B cell (primary cell): ENCODE measurements around the gene TIMM10. TPM values are rescaled to one million over a fixed set of nuclear protein-coding genes. Genes with fewer than 3 reads are reported as not detected.

Experiments used
- ATAC-seq: fragments of 200-7000 bp; cut with Tn5 transposase; one replicate; pipeline ENCODE4 v1.10.0; 2021; ENCODE audit warnings: low read depth, mild to moderate bottlenecking, moderate number of reproducible peaks, moderate library complexity
- CTCF ChIA-PET: fragments of 350-600 bp; sonication (Branson Sonifier 250); formaldehyde crosslinking; loops from one replicate; lab custom pipeline; 2021; ENCODE audit warnings: antibody characterized with exemption, inconsistent platforms; lab: Charles Lee
- POLR2A ChIA-PET: fragments of 350-600 bp; sonication (Branson Sonifier 250); formaldehyde crosslinking; loops from one replicate; lab custom pipeline; 2021; ENCODE audit warnings: antibody characterized with exemption; lab: Charles Lee
- DNase-seq: peaks from one replicate; pipeline ENCODE4 v3.0.0; 2013
- H2AFZ ChIP-seq: 2 replicates; pipeline ENCODE4 v1.6.1; 2012; ENCODE audit warnings: mild to moderate bottlenecking, low read depth, low read length; ENCODE audit not compliant: insufficient read depth, poor library complexity, severe bottlenecking
- H3K27ac ChIP-seq, 2 donors: 1 replicate in 1 of 2; 2 replicates in 1 of 2; pipeline ENCODE4 v1.5.1; 2012 to 2013; ENCODE audit warnings: low read length in 2 of 2, mild to moderate bottlenecking in 2 of 2, moderate library complexity in 1 of 2
- H3K27me3 ChIP-seq, 4 experiments: fragments of 200-600 bp in 1 of 4; sonication (generic) in 1 of 4; replicated peaks in 1 of 4; 1 replicate in 2 of 4; 2 replicates in 2 of 4; pipeline versions ENCODE4 v1.6.1 to v1.7.0; 2013 to 2016; ENCODE audit warnings: low read length in 3 of 4, mild to moderate bottlenecking in 2 of 4, mixed read lengths in 1 of 4, moderate library complexity in 1 of 4; ENCODE audit not compliant: insufficient read depth in 4 of 4, control insufficient read depth in 3 of 4; ENCODE audit errors: control extremely low read depth in 1 of 4
- H3K36me3 ChIP-seq, 2 experiments: replicated peaks in 1 of 2; 1 replicate in 1 of 2; 2 replicates in 1 of 2; pipeline versions ENCODE4 v1.6.1 to v1.7.1; 2013; ENCODE audit warnings: low read length in 1 of 2; ENCODE audit not compliant: insufficient read depth in 2 of 2, control insufficient read depth in 1 of 2; ENCODE audit errors: control extremely low read depth in 1 of 2, extremely low read depth in 1 of 2
- H3K4me1 ChIP-seq, 2 donors: fragments of 200-600 bp in 1 of 2; sonication (generic) in 1 of 2; 1 replicate in 1 of 2; 2 replicates in 1 of 2; pipeline versions ENCODE4 v1.5.1 to v1.6.1; 2013 to 2017; ENCODE audit warnings: low read length in 2 of 2; ENCODE audit not compliant: control insufficient read depth in 2 of 2, insufficient read depth in 2 of 2
- H3K4me2 ChIP-seq: replicated peaks from 2 replicates; pipeline ENCODE3; 2012; ENCODE audit warnings: mild to moderate bottlenecking, low read depth, low read length; ENCODE audit not compliant: poor library complexity, severe bottlenecking
- H3K4me3 ChIP-seq, 5 experiments: fragments of 200-600 bp in 1 of 5; sonication (generic) in 1 of 5; 1 replicate in 3 of 5; 2 replicates in 2 of 5; pipeline versions ENCODE4 v1.5.1 to v1.7.0; 2011 to 2016; ENCODE audit warnings: low read length in 4 of 5, mild to moderate bottlenecking in 4 of 5, low read depth in 2 of 5, control low read depth in 1 of 5, moderate library complexity in 1 of 5; ENCODE audit not compliant: insufficient read depth in 1 of 5; ENCODE audit errors: control extremely low read depth in 1 of 5, extremely low read depth in 1 of 5
- H3K79me2 ChIP-seq: fragments of 200-600 bp; sonication (generic); one replicate; pipeline ENCODE4 v1.6.0; 2016; ENCODE audit warnings: low read length; ENCODE audit not compliant: control insufficient read depth, insufficient read depth
- H3K9ac ChIP-seq: fragments of 200-600 bp; sonication (generic); 2 replicates; pipeline ENCODE4 v1.6.1; 2017; ENCODE audit warnings: mild to moderate bottlenecking, low read length, moderate library complexity
- H3K9me3 ChIP-seq, 3 donors: one replicate each; pipeline versions ENCODE4 v1.6.1 to v1.7.1; 2013; ENCODE audit warnings: low read length in 2 of 3; ENCODE audit not compliant: control insufficient read depth in 2 of 3, insufficient read depth in 1 of 3; ENCODE audit errors: control extremely low read depth in 1 of 3
- H4K20me1 ChIP-seq: 2 replicates; pipeline ENCODE4 v1.6.0; 2012; ENCODE audit warnings: mild to moderate bottlenecking, low read length; ENCODE audit not compliant: insufficient read depth, control insufficient read depth, poor library complexity, severe bottlenecking
- H3K27ac Mint-ChIP-seq: one replicate; pipeline ENCODE4 v1.8.0; 2021; ENCODE audit warnings: mixed read lengths
- H3K27me3 Mint-ChIP-seq: one replicate; pipeline ENCODE4 v1.8.0; 2021; ENCODE audit warnings: mixed read lengths
- H3K4me1 Mint-ChIP-seq: one replicate; pipeline ENCODE4 v1.8.0; 2021; ENCODE audit warnings: mixed read lengths
- H3K4me3 Mint-ChIP-seq: one replicate; pipeline ENCODE4 v1.8.0; 2021; ENCODE audit warnings: mixed read lengths
- H3K9me3 Mint-ChIP-seq: one replicate; pipeline ENCODE4 v1.8.0; 2022; ENCODE audit warnings: mixed read lengths; ENCODE audit not compliant: insufficient read depth
- EZH2 ChIP-seq: IDR thresholded peaks from 2 replicates; pipeline ENCODE4 v1.6.1; 2012; ENCODE audit warnings: borderline replicate concordance, low read depth, mild to moderate bottlenecking, moderate library complexity, low read length; ENCODE audit not compliant: insufficient read depth, poor library complexity, severe bottlenecking
- WGBS: methylation state at CpG from one replicate; pipeline ENCODE4 v1.1.5; 2013; ENCODE audit warnings: missing lambda C conversion rate; ENCODE audit not compliant: insufficient coverage; 5-methylcytosine and 5-hydroxymethylcytosine counted together
- intact Hi-C: fragments of 100-400 bp; cut with micrococcal nuclease; formaldehyde crosslinking; loops from one replicate; pipeline ENCODE4 v1.10.0; 2022
- polyA plus RNA-seq: library from polyadenylated mRNA; depleted of rRNA; stranded (reverse); fragments of >200 nt; gene quantifications from 2 replicates; pipeline ENCODE4 v1.2.3, GENCODE V29; 2012
- total RNA-seq, 2 donors: library from RNA; stranded (reverse); fragments of 120-200 nt in 1 of 2; gene quantifications; 1 replicate in 1 of 2; 2 replicates in 1 of 2; pipeline versions ENCODE4 v1.2.3 to v1.2.4, GENCODE V29; 2013 to 2022
- TF ChIP-seq, protein P1 (sequence below): fragments of 200-600 bp; IDR thresholded peaks from one replicate; pipeline ENCODE4 v1.8.0; 2022; ENCODE audit warnings: antibody characterized with exemption, mild to moderate bottlenecking

TIMM10 gene
- total and polyA plus RNA-seq, 2 donors (not counting 1 experiment from before 2014, with no cell fraction given): 36.5 to 39.6 TPM

DNA sequence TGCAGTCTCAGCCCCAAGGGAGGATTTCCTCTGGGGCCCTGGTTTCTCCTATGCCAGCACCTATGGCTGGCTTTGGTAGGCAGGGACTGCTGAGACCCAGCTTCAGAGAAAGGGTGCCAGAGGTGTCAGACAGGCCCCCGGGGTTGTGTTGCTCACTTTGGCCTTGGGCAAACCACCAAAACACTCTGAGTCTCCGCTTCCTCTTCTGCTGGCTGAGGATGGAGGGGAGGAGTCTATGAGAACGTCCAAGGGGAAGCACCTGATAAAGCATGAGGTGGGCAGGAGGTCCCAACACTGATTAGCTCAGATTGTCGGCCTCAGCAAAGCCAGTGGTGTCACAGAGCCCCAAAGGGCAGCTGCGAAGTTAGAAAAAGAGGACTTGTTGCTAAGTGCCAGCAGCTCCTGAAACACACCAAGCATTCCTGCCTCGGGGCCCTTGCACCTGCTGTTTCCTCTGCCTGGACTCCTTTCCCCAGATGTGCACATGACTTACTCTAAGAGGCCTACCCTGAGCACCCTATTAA, 17.4 kb upstream of the TIMM10 start:
- H3K9me3 ChIP-seq: no peaks in the 10 kb centered on the region
- ChIA-PET CTCF (interaction anchor here (0.7 to 2.5 kb wide), 8 partner anchors 16 to 212 kb away, joined by 3 to 16 read pairs (median 6); partner anchors contain the start of genes SSRP1 and UBE2L6), POLR2A (interaction anchor here (1.0 to 1.5 kb wide), 2 partner anchors 15 to 20 kb away, joined by 5 to 6 read pairs; partner anchors contain the start of gene UBE2L6)
- H3K4me1 ChIP-seq: peaks cover 11 to 16% of the 10 kb centered on the region in 2 donors
- H4K20me1 ChIP-seq: no peaks in the 10 kb centered on the region
- H3K79me2 ChIP-seq: no peaks in the 10 kb centered on the region
- no peak overlapping the region for H3K4me3 Mint-ChIP-seq
- H3K27ac ChIP-seq: peak overlapping the region; percentile 62 to 83
- H3K36me3 ChIP-seq: peaks cover 0 to 34% of the 10 kb centered on the region in 2 experiments
- no peak overlapping the region for H3K4me3 ChIP-seq
- H3K9me3 Mint-ChIP-seq: no peaks in the 10 kb centered on the region
- intact Hi-C loops: loop anchor here (1.0 kb wide), 1 partner anchor 18 kb away; no protein-coding TSS in a partner anchor
- 25% methylated on average over 4 of the region's 6 CpGs for WGBS
- peak overlapping the region; percentile 27 for H2AFZ ChIP-seq
- TF ChIP-seq EZH2: no peak
- TF ChIP-seq, protein P1, sequence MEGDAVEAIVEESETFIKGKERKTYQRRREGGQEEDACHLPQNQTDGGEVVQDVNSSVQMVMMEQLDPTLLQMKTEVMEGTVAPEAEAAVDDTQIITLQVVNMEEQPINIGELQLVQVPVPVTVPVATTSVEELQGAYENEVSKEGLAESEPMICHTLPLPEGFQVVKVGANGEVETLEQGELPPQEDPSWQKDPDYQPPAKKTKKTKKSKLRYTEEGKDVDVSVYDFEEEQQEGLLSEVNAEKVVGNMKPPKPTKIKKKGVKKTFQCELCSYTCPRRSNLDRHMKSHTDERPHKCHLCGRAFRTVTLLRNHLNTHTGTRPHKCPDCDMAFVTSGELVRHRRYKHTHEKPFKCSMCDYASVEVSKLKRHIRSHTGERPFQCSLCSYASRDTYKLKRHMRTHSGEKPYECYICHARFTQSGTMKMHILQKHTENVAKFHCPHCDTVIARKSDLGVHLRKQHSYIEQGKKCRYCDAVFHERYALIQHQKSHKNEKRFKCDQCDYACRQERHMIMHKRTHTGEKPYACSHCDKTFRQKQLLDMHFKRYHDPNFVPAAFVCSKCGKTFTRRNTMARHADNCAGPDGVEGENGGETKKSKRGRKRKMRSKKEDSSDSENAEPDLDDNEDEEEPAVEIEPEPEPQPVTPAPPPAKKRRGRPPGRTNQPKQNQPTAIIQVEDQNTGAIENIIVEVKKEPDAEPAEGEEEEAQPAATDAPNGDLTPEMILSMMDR: no peak
- H3K27ac Mint-ChIP-seq: peak overlapping the region; percentile 89
- ATAC-seq (peak; percentile 97), DNase-seq (peak; percentile 68)
- H3K4me2 ChIP-seq: peak overlapping the region; percentile 56
- H3K27me3 ChIP-seq: no peaks in the 10 kb centered on the region
- no peaks in the 10 kb centered on the region for H3K27me3 Mint-ChIP-seq
- peak overlapping the region; percentile 13 for H3K9ac ChIP-seq
- H3K4me1 Mint-ChIP-seq: peaks cover 15% of the 10 kb centered on the region

DNA sequence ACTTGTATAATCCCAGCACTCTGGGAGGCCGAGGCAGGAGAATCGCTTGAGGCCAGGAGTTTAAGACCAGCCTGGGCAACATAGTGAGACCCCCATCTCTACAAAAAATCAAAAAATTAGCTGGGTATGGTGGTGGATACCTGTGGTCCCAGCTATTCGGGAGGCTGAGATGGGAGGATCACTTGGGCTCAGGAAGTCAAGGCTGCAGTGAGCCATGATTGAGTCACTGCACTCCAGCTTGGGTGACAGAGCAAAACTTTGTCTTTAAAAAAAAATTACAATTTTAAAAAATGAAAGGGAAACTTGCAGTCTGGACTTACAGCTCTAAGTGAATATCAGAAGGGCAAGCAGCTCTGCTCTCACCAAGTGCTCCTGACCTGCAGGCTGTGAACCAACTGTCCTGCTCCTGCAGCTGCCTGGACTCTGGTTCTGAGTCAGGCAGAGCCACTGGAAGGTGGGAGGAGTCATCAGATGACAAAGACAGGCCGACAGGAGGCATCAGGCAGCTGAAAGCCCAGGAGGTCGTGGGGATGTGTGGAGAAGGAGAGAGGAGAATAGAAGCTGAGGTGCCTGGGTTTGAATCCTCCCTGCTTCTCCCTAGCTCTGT, 16.4 kb upstream of the TIMM10 start:
- peak overlapping the region; percentile 62 to 83 for H3K27ac ChIP-seq

More for the DNA sequence above, 16.4 kb upstream of the TIMM10 start:
- Mint-ChIP-seq H3K27me3 (no peaks in the 10 kb centered on the region), H3K9me3 (no peaks in the 10 kb centered on the region), H3K4me3 (no peak overlapping the region), H3K4me1 (peaks cover 15% of the 10 kb centered on the region), H3K27ac (peak overlapping the region; percentile 89)
- no CpG with 5 or more reads among the region's 5 CpGs for WGBS
- Histone ChIP-seq H3K27me3 (no peaks in the 10 kb centered on the region), H3K9me3 (no peaks in the 10 kb centered on the region), H3K36me3 (peaks cover 0 to 25% of the 10 kb centered on the region in 2 experiments), H3K79me2 (no peaks in the 10 kb centered on the region), H2AFZ (no peak overlapping the region), H3K9ac (no peak overlapping the region), H3K4me2 (peak overlapping the region; percentile 56), H3K4me1 (peaks cover 11 to 16% of the 10 kb centered on the region in 2 donors), H3K4me3 (no peak overlapping the region), H4K20me1 (no peaks in the 10 kb centered on the region)
- ChIA-PET CTCF (interaction anchor here (0.7 to 2.5 kb wide), 8 partner anchors 15 to 254 kb away, joined by 3 to 16 read pairs (median 6); partner anchors contain the start of gene UBE2L6), POLR2A (interaction anchor here (0.5 to 1.5 kb wide), 3 partner anchors 14 to 26 kb away, joined by 5 to 6 read pairs (median 5); partner anchors contain the start of gene UBE2L6)
- DNase-seq: no peak
- TF ChIP-seq, protein P1: no peak
- no peak for TF ChIP-seq EZH2
- no peak for ATAC-seq
- intact Hi-C loops: no loop called here
